ENCODE results near the gene MEOX1.
A peak's percentile ranks its signal among the peaks of the same experiment; 100 is the strongest.

The MEOX1 gene

DNA sequence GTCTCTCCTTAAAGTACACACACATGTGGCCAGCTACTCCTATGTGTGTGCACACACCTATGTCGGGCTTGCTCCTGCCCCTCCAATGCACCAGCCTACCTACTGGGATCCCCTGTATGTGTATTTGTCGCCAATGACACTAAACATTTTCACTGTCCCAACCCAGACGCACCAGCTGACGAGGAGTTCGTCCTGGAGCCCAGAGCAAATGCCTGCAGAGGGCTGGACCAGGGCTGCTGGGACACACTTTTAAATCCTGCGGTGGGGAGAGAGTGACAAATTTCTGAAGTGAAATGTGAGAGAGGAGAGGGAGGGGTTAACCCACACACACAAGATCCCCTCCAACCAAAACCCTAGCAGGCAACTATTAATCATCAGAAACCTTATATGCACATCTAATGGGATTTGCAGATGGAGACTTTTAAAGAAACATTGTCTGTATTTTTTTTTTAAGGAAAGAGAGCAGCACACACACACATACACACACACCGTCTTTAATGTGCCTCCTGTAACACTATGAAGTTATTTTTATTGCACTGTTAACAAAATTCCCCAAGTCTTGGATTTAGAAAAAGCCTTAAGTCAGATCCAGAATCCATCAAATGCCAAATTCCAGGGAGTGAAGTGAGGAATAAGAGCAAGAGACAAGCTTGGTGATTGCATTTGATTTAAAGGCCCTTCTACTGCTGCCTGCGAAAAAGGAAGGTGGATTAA, at the start of gene MEOX1:
Gene MEOX1, minus strand, starts transcription at position 224 of the 714 bp plus-strand sequence. CDS start 388 bp downstream, outside the sequence.
- in situ Hi-C loops (cut with HindIII; ENCODE audit: low pct_ligation_motif_present, low pct_unique_long_range_greater_than_20kb, low sequenced_read_pairs), result loop anchor here (25.0 kb wide), 1 partner anchor 100 kb away; no protein-coding TSS in a partner anchor
- no peak for DNase-seq

- in situ Hi-C loops (cut with HindIII; ENCODE audit: low pct_ligation_motif_present, low pct_unique_long_range_greater_than_20kb, low sequenced_read_pairs), result no loop called here
- no peak for DNase-seq
Observed at GRCh38 chr17:43710101-43710500, 48.4 kb upstream of the MEOX1 start.

GRCh38 chr17:43709210-43709609, 47.5 kb upstream of the MEOX1 start:
- DNase-seq, result no peak
- in situ Hi-C loops (cut with HindIII; ENCODE audit: low pct_ligation_motif_present, low pct_unique_long_range_greater_than_20kb, low sequenced_read_pairs), result no loop called here

DNA sequence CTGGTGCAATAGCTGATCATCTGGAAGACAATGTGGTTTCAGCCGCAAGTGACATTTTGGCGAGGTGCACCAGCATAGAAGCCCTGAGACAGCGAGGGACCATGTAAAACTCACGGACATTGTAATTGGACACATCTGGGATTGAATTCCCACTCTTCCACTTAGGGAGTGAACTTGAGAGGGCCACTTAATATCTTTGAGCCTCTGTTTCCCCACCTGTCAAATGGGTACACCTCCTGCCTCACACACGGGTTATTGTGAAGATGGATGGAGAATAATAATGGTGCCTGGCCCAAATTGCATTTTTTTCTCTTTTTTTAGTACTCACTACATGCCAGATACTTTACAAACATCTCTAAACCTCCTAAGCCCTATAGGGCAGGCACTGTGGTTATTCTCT, 45.5 kb upstream of the MEOX1 start:
- no peak for DNase-seq
- in situ Hi-C loops (cut with HindIII; ENCODE audit: low pct_ligation_motif_present, low pct_unique_long_range_greater_than_20kb, low sequenced_read_pairs), result no loop called here

DNA sequence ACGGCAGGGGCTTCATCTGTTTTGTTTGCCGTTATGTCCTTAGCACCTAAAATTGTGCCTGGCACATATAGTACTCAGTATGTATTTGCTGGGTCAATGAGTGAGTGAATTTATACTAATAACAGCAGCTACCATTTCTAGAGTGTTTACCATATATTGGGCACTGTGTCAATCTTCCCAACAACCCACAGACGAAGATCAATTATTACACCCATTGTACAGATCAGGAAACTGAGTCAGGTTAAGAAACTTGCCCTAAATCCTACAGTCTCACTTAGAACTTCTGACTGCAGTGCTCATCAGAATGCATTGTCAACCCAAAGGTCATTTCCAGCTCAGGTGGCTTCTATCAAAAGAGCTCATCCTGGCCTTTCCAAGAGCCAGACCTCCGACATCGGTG, 44.5 kb upstream of the MEOX1 start:
- no peak for DNase-seq
- in situ Hi-C loops (cut with HindIII; ENCODE audit: low pct_ligation_motif_present, low pct_unique_long_range_greater_than_20kb, low sequenced_read_pairs), result no loop called here

DNA sequence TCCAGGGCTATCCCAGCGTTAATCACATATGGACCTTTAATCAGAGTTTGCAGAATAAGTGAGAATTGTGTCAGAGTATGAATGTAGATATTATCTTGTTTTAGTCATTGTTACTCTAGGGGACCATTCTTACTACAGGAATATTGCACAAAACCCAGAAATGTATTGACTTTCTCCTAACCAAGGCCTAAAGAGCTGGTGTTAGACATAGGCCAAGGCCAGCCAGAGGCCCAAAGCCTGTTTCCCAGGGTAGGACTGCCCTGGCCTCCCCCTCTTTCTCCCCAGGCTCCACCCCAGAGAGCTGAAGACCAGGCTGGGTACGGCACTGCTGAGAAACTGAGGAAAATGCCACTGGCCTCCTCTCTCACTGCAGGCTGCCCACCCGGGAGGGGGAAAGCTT, 41.9 kb upstream of the MEOX1 start:
- no peak for DNase-seq
- in situ Hi-C loops (cut with HindIII; ENCODE audit: low pct_ligation_motif_present, low pct_unique_long_range_greater_than_20kb, low sequenced_read_pairs), result loop anchor here (5.0 kb wide), 1 partner anchor 54 kb away; the partner anchor contains the start of gene SOST

GRCh38 chr17:43702637-43703036, 40.9 kb upstream of the MEOX1 start:
- DNase-seq, result peak; percentile 25

DNA sequence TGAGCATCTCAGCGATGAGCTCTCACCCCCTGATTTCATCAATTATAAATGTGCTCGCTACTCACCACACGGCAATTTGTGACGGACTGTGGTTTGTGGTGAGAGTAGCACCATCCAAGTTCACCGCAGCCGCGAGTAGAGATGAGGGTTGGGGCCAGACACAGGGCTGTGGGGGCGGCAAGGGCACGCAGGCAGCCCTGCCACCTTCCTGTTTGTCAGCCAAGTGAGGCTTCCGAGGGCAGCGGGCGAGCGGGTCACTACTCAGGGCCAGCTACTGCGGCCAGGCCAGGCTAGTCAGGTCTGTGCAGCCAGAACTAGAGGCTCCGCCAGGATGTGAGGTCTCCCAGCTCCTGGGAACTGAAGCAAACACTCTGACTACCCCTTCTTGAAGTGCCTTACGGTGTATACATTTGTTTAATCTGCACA, 39.6 kb upstream of the MEOX1 start:
- no peak for DNase-seq
- in situ Hi-C loops (cut with HindIII; ENCODE audit: low pct_ligation_motif_present, low pct_unique_long_range_greater_than_20kb, low sequenced_read_pairs), result loop anchor here (5.0 kb wide), 1 partner anchor 56 kb away; the partner anchor contains the start of gene SOST

More at GRCh38 chr17:43702637-43703036, 40.9 kb upstream of the MEOX1 start:
- in situ Hi-C loops (cut with HindIII; ENCODE audit: low pct_ligation_motif_present, low pct_unique_long_range_greater_than_20kb, low sequenced_read_pairs), result loop anchor here (5.0 kb wide), 1 partner anchor 55 kb away; the partner anchor contains the start of gene SOST

DNA sequence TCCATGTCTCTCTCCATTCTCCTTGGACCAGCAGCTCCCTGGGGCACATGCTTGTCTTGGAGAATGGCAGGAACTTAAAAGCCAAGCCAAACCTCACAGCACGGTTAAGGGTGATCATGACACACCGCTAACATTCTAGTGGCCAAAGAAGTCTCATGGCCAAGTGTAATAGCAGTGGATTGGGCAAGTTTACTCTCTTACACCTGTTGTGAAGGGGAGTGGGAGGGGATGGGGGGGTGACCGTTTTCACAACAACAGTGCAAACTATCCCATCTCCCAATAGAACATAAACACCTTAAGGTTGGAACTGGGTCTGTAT, 37.7 kb upstream of the MEOX1 start:
- in situ Hi-C loops (cut with HindIII; ENCODE audit: low pct_ligation_motif_present, low pct_unique_long_range_greater_than_20kb, low sequenced_read_pairs), result no loop called here

DNA sequence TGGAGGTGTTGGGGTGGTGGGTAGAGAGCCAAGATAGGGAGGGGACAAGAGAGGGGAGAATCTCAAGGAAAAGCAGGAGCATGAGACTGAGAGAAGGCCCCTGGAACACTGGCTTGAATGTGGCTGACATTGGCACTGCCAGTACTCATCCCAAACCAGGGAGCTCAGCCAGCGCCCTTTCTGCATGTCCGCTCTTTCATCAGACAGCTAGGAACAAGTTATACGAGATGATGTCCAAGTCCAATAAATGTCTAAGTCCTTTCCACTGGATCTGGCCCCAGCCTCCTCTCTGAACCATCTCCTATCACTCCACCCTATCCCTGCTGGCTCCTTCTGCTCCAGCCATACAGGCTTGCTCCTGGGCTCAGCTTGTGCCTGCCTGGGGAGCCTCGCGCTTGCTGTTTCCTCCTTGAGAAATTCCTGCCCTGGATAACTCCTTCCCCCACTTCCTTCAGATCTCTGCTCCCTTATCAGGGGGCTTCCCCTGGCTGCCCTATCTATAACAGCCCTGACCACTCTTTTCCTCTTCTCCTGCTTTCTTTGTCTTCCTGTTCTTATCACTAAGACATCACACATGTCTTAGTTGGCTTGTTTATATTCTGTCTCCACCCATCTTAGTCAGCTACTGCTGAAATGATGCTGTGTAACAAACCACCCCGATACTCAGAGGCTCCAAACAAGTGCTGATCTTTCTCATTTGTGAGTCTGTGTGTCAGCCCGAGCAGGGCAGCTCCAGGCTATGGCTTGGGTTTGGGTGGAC, 37.1 kb upstream of the MEOX1 start:
- no peak for DNase-seq
- in situ Hi-C loops (cut with HindIII; ENCODE audit: low pct_ligation_motif_present, low pct_unique_long_range_greater_than_20kb, low sequenced_read_pairs), result no loop called here

More for the DNA sequence above, 37.7 kb upstream of the MEOX1 start:
- no peak for DNase-seq

- in situ Hi-C loops (cut with HindIII; ENCODE audit: low pct_ligation_motif_present, low pct_unique_long_range_greater_than_20kb, low sequenced_read_pairs), result no loop called here
- DNase-seq, result no peak
Observed at GRCh38 chr17:43697937-43698336, 36.2 kb upstream of the MEOX1 start.

- in situ Hi-C loops (cut with HindIII; ENCODE audit: low pct_ligation_motif_present, low pct_unique_long_range_greater_than_20kb, low sequenced_read_pairs), result no loop called here
- no peak for DNase-seq
Observed at GRCh38 chr17:43696891-43697290, 35.2 kb upstream of the MEOX1 start.

GRCh38 chr17:43695970-43696865, 34.5 kb upstream of the MEOX1 start:
- in situ Hi-C loops (cut with HindIII; ENCODE audit: low pct_ligation_motif_present, low pct_unique_long_range_greater_than_20kb, low sequenced_read_pairs), result no loop called here

GRCh38 chr17:43694081-43694870, 32.6 kb upstream of the MEOX1 start:
- in situ Hi-C loops (cut with HindIII; ENCODE audit: low pct_ligation_motif_present, low pct_unique_long_range_greater_than_20kb, low sequenced_read_pairs), result no loop called here

More at GRCh38 chr17:43695970-43696865, 34.5 kb upstream of the MEOX1 start:
- no peak for DNase-seq

DNA sequence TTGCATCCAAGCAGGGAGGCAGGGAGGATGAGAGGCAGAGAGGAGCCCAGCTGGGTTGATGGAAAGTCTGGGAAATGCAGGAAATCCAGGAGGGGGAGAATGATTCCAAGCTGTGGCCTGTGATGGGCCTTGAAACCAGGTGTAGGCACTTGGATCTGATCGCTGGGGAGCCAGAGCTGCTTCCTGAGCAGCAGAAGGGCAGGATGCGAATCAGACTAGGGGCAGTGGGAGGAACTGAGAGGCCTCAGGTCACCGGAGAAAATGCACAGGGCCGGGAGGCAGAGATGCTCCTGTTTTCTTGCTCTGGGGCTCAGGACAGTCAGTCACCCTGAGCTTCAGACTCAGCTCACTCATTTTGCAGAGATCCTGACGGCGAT, 29.6 kb upstream of the MEOX1 start:
- in situ Hi-C loops (cut with HindIII; ENCODE audit: low pct_ligation_motif_present, low pct_unique_long_range_greater_than_20kb, low sequenced_read_pairs), result no loop called here
- no peak for DNase-seq

More at GRCh38 chr17:43694081-43694870, 32.6 kb upstream of the MEOX1 start:
- peak; percentile 86 for DNase-seq

GRCh38 chr17:43690624-43691316, 29.0 kb upstream of the MEOX1 start:
- in situ Hi-C loops (cut with HindIII; ENCODE audit: low pct_ligation_motif_present, low pct_unique_long_range_greater_than_20kb, low sequenced_read_pairs), result no loop called here
- no peak for DNase-seq

- in situ Hi-C loops (cut with HindIII; ENCODE audit: low pct_ligation_motif_present, low pct_unique_long_range_greater_than_20kb, low sequenced_read_pairs), result no loop called here
- DNase-seq, result no peak
Observed at GRCh38 chr17:43689814-43690213, 28.1 kb upstream of the MEOX1 start.
